Activated CD8-positive, alpha-beta T cell treated with anti-CD3 and anti-CD28 coated beads for 36 hours (primary cell): ENCODE measurements around the gene SYT6. TPM values are rescaled to one million over a fixed set of nuclear protein-coding genes. Genes with fewer than 3 reads are reported as not detected.

Experiments used
- ATAC-seq: fragments of 200-7000 bp; cut with Tn5 transposase; one replicate; pipeline ENCODE4 v1.10.0; 2021; ENCODE audit warnings: mild to moderate bottlenecking, moderate library complexity
- CTCF ChIA-PET: fragments of 350-600 bp; sonication (Branson Sonifier 250); formaldehyde crosslinking; loops from one replicate; lab custom pipeline; 2021; ENCODE audit warnings: antibody characterized with exemption; lab: Charles Lee
- POLR2A ChIA-PET: fragments of 350-600 bp; sonication (Branson Sonifier 250); formaldehyde crosslinking; loops from one replicate; lab custom pipeline; 2021; ENCODE audit warnings: antibody characterized with exemption; lab: Charles Lee
- DNase-seq: peaks from one replicate; pipeline ENCODE4 v3.0.0-alpha.2; 2020
- H3K27ac Mint-ChIP-seq: one replicate; pipeline ENCODE4 v1.8.0; 2021; ENCODE audit warnings: mild to moderate bottlenecking, mixed read lengths
- H3K27me3 Mint-ChIP-seq: one replicate; pipeline ENCODE4 v1.8.0; 2021; ENCODE audit warnings: mixed read lengths
- H3K36me3 Mint-ChIP-seq: one replicate; pipeline ENCODE4 v1.8.0; 2021; ENCODE audit warnings: low read depth, mixed read lengths
- H3K4me1 Mint-ChIP-seq: one replicate; pipeline ENCODE4 v1.8.0; 2021; ENCODE audit warnings: low read depth, mixed read lengths
- H3K4me3 Mint-ChIP-seq: one replicate; pipeline ENCODE4 v1.8.0; 2021; ENCODE audit warnings: mild to moderate bottlenecking, moderate library complexity, mixed read lengths
- H3K9me3 Mint-ChIP-seq: one replicate; pipeline ENCODE4 v1.8.0; 2021; ENCODE audit warnings: mixed read lengths
- intact Hi-C: fragments of 100-400 bp; cut with micrococcal nuclease; formaldehyde crosslinking; loops from one replicate; pipeline ENCODE4 v1.10.0; 2022
- total RNA-seq, 2 experiments: library from RNA; stranded (reverse); gene quantifications; one replicate each; pipeline ENCODE4 v1.2.3, GENCODE V29; 2021
- TF ChIP-seq, protein P1 (sequence below): fragments of 200-600 bp; IDR thresholded peaks from one replicate; pipeline ENCODE4 v1.8.0; 2022; ENCODE audit warnings: antibody characterized with exemption, mild to moderate bottlenecking

SYT6 gene
- total RNA-seq, 2 experiments from 2014 or later = not detected

DNA sequence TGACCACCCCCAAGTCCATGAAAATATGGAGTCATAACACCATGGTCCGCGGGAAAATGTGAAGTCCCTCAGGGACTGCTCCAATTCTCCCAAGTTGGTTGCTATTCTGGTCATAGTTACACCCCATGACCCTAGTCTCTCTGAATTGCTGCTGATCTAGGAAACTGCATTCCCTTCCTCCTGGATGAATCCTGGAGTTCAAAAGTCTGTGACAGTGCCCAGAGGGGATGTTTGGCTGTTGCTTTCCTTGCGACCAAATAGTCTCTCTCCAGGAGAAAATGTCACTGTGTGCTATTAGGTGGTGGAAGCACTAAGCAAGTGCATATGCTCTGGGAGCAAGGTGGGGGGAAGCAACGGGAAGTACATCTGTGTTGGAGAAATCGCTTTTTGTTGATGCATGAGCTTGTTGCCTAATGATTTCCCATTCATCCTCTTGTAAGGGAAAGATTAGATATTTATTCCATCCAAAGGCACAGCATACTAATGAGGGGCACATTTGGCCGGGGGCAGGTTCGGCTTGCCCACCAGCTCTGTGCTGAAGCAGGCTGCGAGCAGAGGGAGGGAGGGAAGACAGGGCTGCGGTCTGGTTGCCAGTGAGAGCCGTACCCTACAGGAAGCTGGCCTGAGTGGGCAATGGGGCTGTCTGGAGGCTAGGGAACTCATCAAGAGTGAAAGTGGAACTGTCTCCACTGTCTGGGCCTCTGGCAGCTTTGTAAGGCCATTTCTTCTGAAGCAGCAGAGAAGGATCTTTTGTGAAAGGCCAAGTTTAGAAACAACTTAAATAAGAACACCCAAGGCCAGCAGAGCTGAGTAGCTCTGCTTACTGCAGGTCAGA lies 27.2 kb downstream of the SYT6 start:
- TF ChIP-seq, protein P1, sequence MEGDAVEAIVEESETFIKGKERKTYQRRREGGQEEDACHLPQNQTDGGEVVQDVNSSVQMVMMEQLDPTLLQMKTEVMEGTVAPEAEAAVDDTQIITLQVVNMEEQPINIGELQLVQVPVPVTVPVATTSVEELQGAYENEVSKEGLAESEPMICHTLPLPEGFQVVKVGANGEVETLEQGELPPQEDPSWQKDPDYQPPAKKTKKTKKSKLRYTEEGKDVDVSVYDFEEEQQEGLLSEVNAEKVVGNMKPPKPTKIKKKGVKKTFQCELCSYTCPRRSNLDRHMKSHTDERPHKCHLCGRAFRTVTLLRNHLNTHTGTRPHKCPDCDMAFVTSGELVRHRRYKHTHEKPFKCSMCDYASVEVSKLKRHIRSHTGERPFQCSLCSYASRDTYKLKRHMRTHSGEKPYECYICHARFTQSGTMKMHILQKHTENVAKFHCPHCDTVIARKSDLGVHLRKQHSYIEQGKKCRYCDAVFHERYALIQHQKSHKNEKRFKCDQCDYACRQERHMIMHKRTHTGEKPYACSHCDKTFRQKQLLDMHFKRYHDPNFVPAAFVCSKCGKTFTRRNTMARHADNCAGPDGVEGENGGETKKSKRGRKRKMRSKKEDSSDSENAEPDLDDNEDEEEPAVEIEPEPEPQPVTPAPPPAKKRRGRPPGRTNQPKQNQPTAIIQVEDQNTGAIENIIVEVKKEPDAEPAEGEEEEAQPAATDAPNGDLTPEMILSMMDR = no peak
- DNase-seq (no peak), ATAC-seq (no peak)
- intact Hi-C loops = no loop called here
- CTCF ChIA-PET = interaction anchor here (0.6 kb wide), 1 partner anchor 708 kb away, joined by 3 read pairs; no protein-coding TSS in a partner anchor
- no peaks in the 10 kb centered on the region for H3K36me3 Mint-ChIP-seq
- POLR2A ChIA-PET = no interaction called here
- H3K27me3 Mint-ChIP-seq = no peaks in the 10 kb centered on the region
- peaks cover 9% of the 10 kb centered on the region for H3K4me1 Mint-ChIP-seq
- H3K9me3 Mint-ChIP-seq = no peaks in the 10 kb centered on the region
- H3K27ac Mint-ChIP-seq = no peak overlapping the region
- no peak overlapping the region for H3K4me3 Mint-ChIP-seq

DNA sequence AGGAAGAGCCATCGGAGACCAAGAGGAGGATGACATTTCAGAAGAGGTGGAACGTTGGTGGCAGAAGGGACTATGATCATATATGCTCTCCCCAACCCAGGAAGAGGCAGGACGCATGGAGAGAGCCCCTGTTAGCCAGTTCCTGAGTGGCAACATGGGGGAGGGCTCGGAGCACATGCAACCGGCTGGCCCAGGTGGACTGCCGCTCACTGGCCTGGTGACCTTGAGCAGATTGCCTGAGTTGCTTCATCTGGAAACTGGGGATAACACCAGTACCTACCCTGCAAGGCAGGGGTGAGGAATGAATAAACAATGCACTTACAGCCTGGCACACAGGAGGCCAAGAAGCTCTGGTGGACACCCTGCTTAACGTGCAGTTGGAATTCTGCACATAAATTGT lies 29.0 kb downstream of the SYT6 start:
- DNase-seq = no peak
- H3K36me3 Mint-ChIP-seq = no peaks in the 10 kb centered on the region
- no peaks in the 10 kb centered on the region for H3K9me3 Mint-ChIP-seq
- TF ChIP-seq, protein P1 = no peak
- H3K4me1 Mint-ChIP-seq = peaks cover 7% of the 10 kb centered on the region
- ATAC-seq = no peak
- H3K4me3 Mint-ChIP-seq = no peak overlapping the region
- H3K27ac Mint-ChIP-seq = no peak overlapping the region
- ChIA-PET POLR2A (no interaction called here), CTCF (interaction anchor here (1.0 kb wide), 1 partner anchor 158 kb away, joined by 3 read pairs; no protein-coding TSS in a partner anchor)
- no peaks in the 10 kb centered on the region for H3K27me3 Mint-ChIP-seq
- intact Hi-C loops = no loop called here

- no peaks in the 10 kb centered on the region for H3K4me1 Mint-ChIP-seq
- no peaks in the 10 kb centered on the region for H3K27me3 Mint-ChIP-seq
- no peaks in the 10 kb centered on the region for H3K36me3 Mint-ChIP-seq
- ATAC-seq (no peak), DNase-seq (no peak)
- ChIA-PET POLR2A (no interaction called here), CTCF (no interaction called here)
- no peaks in the 10 kb centered on the region for H3K9me3 Mint-ChIP-seq
- TF ChIP-seq, protein P1 = no peak
- no peak overlapping the region for H3K27ac Mint-ChIP-seq
- H3K4me3 Mint-ChIP-seq = no peak overlapping the region
- intact Hi-C loops = no loop called here
Observed at GRCh38 chr1:114122941-114123618, 30.6 kb downstream of the SYT6 start.

DNA sequence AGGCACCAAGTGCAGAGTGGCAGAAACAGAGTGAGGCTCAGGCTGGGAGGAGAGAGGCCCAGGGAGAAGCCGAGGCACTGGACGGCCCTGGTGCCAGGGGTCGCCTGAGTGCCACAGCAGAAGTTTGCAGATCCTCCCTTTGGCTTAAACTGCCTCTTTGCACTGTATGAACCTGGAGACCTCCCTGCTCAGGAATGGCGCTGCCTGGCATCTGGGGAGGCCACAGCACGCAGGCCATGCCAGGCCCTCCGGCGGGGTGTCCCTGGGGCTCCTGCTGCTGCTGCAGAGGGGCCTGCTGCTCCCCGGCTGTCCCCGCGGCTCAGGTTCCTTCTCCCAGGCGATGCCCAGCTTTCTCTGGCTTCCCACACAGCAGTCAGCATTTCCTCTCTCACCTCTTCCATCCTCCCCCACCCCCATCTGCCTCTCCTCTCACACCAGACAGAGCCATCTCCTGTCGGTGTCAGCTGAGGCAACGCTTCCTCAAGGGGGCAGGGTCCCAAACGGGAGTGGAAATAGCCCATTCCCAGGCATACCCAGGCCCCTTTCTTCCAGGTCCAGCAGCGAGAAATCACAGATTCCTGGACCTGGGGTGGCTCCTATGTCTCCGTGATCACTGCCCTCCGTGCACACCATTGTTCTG lies 35.2 kb downstream of the SYT6 start:
- ChIA-PET POLR2A (no interaction called here), CTCF (no interaction called here)
- Mint-ChIP-seq H3K27me3 (no peaks in the 10 kb centered on the region), H3K36me3 (no peaks in the 10 kb centered on the region), H3K27ac (no peak overlapping the region), H3K4me1 (no peaks in the 10 kb centered on the region), H3K9me3 (no peaks in the 10 kb centered on the region), H3K4me3 (no peak overlapping the region)
- DNase-seq (no peak), ATAC-seq (no peak)
- intact Hi-C loops = no loop called here
- TF ChIP-seq, protein P1 = no peak
